ENCODE results near the gene ERCC3.

Gene ERCC3

DNA sequence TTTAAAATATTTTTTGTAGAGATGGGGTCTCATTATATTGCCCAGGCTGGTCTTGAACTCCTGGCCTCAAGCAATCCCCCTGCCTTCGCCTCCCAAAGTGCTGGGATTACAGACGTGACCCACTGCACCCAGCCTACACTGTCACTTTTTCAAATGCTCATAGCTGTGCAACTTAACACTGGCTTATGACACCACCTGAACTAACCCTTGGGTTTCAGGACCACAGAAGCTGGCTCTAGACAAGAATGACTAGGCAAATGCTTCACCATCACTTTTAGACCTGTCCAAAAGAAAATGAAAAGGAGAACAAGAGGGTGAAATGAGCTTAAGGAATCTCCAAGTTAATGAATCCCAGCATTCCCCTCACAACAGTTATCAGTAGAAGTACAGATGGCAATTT is 13.3 kb downstream of the ERCC3 start:
- Histone ChIP-seq H3K4me3 (ENCODE audit: low read depth in 1 of 2, low read length in 1 of 2) (no peak overlapping the region), H3K4me1 (ENCODE audit: control insufficient read depth in 1 of 2, insufficient read depth in 1 of 2, low read depth in 1 of 2, low read length in 1 of 2) (no peaks in the 10 kb centered on the region), H3K27ac (no peak overlapping the region), H3K9me3 (no peaks in the 10 kb centered on the region), H3K27me3 (no peaks in the 10 kb centered on the region), H3K36me3 (peaks cover 86% of the 10 kb centered on the region)
- no peak for TF ChIP-seq CTCF (IDR thresholded peaks at IDR 0.05)

DNA sequence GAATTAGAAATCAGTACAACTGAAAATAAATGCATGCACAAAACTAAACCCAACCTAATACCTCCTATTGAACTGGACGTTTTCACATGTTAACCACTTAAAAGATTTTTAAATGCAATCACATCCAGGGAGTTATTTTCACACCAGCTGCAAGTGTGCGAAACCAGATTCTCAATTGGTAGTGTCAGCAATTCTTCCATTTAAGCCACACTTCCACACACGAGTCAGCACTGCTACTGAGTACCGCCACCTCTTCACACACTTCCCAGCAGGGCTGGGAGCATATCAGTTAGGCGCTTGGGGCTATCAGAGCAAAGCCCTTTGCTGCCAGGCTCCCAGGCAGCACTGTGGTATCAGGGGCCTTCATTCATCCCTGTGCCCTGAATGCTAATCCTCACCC is 14.2 kb downstream of the ERCC3 start:
- Histone ChIP-seq H3K9me3 (no peaks in the 10 kb centered on the region), H3K27ac (no peak overlapping the region), H3K4me3 (ENCODE audit: low read depth in 1 of 2, low read length in 1 of 2) (no peak overlapping the region), H3K36me3 (peaks cover 86% of the 10 kb centered on the region), H3K27me3 (no peaks in the 10 kb centered on the region), H3K4me1 (ENCODE audit: control insufficient read depth in 1 of 2, insufficient read depth in 1 of 2, low read depth in 1 of 2, low read length in 1 of 2) (no peaks in the 10 kb centered on the region)
- no peak for TF ChIP-seq CTCF (IDR thresholded peaks at IDR 0.05)

- Histone ChIP-seq H3K4me1 (ENCODE audit: control insufficient read depth in 1 of 2, insufficient read depth in 1 of 2, low read depth in 1 of 2, low read length in 1 of 2) (no peaks in the 10 kb centered on the region), H3K27ac (no peak overlapping the region), H3K36me3 (peaks cover 85% of the 10 kb centered on the region), H3K27me3 (no peaks in the 10 kb centered on the region), H3K9me3 (no peaks in the 10 kb centered on the region), H3K4me3 (ENCODE audit: low read depth in 1 of 2, low read length in 1 of 2) (no peak overlapping the region)
- TF ChIP-seq CTCF (IDR thresholded peaks at IDR 0.05) = no peak
These were observed 15.0 kb downstream of the ERCC3 start for GRCh38 chr2:127278959-127279358.

DNA sequence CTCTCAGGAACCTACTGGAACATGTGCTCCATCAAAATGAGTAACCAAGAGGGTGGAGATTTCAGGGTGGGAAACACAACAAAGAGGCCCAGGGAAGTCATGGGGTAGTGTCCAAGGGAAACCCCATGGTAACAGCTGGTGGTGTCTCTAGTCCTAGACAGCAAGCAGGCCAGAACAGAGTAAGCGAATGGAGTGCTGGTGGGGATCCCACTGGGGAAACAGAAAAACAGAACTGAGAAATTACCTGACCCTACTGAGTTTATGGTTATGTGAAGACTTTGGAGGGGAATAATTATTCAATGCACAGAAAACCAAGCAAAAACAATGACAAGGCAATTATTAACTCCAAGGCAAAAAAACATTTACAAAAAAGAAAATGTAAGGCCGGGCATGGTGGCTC is 16.9 kb downstream of the ERCC3 start:
- H3K4me3 ChIP-seq (ENCODE audit: low read depth in 1 of 2, low read length in 1 of 2) = no peak overlapping the region
- no peaks in the 10 kb centered on the region for H3K27me3 ChIP-seq
- no peaks in the 10 kb centered on the region for H3K4me1 ChIP-seq (ENCODE audit: control insufficient read depth in 1 of 2, insufficient read depth in 1 of 2, low read depth in 1 of 2, low read length in 1 of 2)
- no peak overlapping the region for H3K27ac ChIP-seq
- no peaks in the 10 kb centered on the region for H3K9me3 ChIP-seq
- no peak for TF ChIP-seq CTCF (IDR thresholded peaks at IDR 0.05)
- peaks cover 83% of the 10 kb centered on the region for H3K36me3 ChIP-seq

DNA sequence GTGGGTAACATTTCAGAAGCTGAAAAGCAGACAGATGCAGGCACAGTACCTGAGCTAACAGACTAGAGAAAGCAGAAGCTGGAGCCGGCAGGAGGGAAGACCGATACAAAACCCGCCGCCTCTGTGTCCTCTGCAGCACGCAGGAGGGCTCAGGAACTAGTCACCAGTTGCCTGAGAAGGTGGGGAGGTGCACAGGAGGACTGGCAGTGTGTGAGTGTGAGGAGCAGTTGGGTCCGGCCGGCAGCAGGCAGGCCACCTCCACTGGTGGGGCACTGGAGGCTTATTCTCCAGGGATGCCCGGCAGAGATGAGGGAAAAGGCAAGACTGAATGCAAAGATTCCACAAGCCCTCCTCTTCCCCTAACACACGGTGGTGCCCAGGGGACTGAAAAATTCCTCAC is 18.2 kb downstream of the ERCC3 start:
- no peak for TF ChIP-seq CTCF (IDR thresholded peaks at IDR 0.05)
- Histone ChIP-seq H3K27me3 (no peaks in the 10 kb centered on the region), H3K4me1 (ENCODE audit: control insufficient read depth in 1 of 2, insufficient read depth in 1 of 2, low read depth in 1 of 2, low read length in 1 of 2) (no peaks in the 10 kb centered on the region), H3K4me3 (ENCODE audit: low read depth in 1 of 2, low read length in 1 of 2) (no peak overlapping the region), H3K9me3 (no peaks in the 10 kb centered on the region), H3K27ac (no peak overlapping the region), H3K36me3 (peaks cover 91% of the 10 kb centered on the region)

DNA sequence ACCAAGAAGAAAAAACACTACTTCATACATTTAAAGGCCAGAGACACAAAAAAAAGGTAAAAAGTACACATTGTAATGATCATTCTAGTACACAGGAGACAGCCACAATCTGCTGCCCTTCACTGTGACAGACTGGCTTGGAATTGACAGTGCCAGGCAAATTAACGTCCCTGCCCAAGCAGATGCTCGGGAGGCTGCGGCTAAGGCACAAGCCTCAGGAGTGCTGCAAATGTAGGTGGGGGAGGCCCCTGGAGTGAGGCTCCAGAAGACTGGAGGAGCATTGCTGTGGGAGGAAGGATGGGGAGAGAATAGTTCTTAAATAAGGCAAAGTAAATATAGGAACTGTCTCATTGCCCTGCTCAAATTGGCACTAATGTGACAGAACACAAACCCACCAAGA is 18.6 kb downstream of the ERCC3 start:
- no peak overlapping the region for H3K27ac ChIP-seq

More for the DNA sequence above, 18.6 kb downstream of the ERCC3 start:
- Histone ChIP-seq H3K27me3 (no peaks in the 10 kb centered on the region), H3K9me3 (no peaks in the 10 kb centered on the region), H3K4me3 (ENCODE audit: low read depth in 1 of 2, low read length in 1 of 2) (no peak overlapping the region), H3K36me3 (peaks cover 91% of the 10 kb centered on the region), H3K4me1 (ENCODE audit: control insufficient read depth in 1 of 2, insufficient read depth in 1 of 2, low read depth in 1 of 2, low read length in 1 of 2) (no peaks in the 10 kb centered on the region)
- TF ChIP-seq CTCF (IDR thresholded peaks at IDR 0.05) = no peak

All from neutrophil (primary cell).